Hippocampal formation (tissue), 2 donors: ENCODE measurements around the gene ARMC2.
"Not testable (repeated sequence)": the region's sequence is repeated elsewhere in the genome, so short reads cannot be mapped to it uniquely, and the experiment has no call there.

Experiments used
- DNase-seq, 2 donors: peaks; one replicate each; lab custom pipeline; 2025; lab: John Stamatoyannopoulos, UW

ARMC2 gene

DNA sequence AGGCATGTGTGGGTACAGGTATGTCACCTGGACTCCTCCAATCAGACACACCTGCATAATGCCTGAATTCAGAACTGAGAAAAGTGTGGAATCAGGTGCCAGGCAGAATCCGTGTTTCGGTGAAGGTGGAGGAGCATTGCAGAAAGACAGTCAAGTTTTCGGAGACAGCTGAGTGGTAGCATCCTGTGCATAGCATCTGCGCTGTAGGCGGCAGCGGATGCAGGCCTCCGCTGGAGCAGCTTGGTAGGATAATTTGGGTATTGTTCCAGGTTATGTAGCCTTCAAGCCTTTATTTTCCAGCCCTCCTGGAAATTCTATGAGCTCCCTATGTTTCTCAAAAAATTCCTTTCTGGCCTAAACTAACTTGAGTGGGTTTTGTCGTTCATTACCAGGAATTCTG lies 15.5 kb upstream of the ARMC2 start:
- DNase-seq = no peak

DNA sequence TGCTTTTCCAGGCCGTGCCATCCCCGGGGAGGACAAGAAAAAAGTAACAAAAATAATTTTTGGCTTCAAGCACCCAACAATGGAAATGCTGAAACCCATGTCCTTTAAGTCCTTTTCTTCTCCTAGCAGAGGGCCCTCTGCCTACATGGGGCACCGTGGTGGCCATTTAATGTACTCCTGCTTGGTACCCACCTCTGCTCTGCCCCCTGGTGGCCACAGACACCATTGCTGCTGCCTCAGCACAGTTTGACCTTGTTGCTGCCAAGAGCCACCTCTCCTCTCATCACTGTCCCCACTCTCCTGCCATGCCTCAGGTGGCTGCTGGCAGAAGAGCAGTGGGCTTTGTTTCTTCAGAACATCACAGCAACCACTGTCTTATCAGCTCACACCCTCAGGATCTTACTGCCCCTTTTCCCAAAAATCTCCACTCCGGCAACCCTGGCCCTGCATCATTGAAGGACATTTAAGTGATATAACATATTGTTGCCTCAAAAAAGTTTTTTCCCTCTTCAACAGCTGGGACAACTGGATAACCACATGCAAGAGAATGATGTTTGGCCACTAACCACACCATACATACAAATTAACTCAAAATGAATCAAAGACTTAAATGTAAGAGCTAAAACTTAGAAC lies 12.9 kb upstream of the ARMC2 start:
- peak; percentile 76 to 82 for DNase-seq

DNA sequence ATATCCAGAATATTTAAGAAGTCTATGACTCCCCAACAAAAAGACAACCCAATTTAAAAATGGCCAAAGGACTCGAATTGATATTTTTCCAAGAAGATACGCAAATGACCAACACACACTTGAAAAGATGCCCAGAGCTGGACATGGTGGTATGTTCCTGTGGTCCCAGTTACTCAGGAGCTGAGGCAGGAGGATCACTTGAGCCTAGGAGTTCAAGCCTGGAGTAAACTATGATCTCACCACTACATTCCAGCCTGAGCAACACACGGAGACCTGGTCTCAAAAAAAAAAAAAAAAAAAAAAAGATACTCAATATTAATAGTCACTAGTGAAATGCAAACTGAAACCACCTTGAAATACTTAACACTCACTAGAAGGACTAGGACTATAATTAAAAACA lies 12.2 kb upstream of the ARMC2 start:
- DNase-seq = no peak

DNA sequence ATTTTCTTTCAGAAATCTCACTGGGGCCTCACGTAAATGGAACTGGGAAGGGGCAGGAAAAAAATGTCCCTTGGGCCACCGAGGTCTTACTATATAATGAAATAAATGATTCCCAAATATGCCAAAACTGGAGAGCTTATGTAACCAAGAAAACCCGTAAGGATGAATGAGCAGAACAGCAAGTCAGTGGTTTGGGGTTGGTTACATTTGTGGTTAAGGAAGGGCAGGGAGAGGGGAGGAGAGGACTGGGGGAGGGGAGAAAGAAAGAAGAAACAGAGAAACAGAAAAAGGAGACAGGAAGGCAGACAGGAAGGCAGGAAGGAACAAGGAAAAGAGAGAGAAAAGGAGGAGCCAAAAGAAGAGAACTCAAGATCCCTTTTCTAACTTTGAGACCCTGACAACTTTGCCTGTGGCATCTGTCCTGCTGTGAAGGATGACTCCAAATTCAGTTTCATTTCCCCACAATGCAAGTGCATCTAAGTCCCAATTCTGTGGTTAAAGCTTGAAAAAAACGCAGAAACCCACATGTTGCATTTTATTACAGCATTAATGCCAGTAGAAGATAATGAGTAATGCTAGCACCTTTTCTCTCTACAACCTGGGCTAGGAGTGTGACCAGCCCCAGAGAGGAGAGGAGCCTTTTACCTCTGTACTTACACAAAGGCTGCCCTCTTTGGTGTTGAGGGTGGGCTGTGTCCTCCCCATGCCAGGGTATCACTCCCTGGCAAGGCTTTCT lies 10.8 kb upstream of the ARMC2 start:
- no peak for DNase-seq

DNA sequence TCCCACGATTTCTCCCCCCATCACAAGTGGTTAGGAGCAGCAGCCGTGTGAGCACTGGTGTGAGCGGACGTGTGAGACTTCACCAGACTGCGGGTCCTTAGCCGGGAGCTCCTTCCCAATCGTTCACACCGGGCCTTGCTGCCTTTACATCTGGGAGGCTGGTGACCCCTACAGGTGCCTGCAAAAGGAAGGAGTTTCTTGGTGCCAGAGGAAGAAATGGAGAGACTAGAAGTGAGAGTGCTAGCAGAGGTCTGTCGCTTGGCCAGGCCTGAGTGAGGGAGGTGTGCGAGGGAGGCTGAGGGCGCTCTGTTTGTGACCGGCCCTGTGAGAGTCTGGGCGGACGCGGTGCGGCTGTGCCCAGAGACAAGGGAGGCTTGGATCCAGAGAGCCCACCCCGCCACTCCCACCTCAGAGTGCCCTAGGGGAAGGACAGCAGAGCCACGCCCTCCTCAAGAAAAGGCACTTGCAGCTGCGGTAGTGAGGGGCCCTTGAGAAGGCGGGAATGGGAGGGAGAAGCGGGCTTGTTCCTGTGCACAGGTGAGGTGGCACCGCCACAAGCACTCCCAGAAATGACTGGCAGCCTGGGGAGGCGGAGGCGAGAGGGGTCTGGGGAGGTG lies 10.0 kb upstream of the ARMC2 start:
- DNase-seq = no peak

DNA sequence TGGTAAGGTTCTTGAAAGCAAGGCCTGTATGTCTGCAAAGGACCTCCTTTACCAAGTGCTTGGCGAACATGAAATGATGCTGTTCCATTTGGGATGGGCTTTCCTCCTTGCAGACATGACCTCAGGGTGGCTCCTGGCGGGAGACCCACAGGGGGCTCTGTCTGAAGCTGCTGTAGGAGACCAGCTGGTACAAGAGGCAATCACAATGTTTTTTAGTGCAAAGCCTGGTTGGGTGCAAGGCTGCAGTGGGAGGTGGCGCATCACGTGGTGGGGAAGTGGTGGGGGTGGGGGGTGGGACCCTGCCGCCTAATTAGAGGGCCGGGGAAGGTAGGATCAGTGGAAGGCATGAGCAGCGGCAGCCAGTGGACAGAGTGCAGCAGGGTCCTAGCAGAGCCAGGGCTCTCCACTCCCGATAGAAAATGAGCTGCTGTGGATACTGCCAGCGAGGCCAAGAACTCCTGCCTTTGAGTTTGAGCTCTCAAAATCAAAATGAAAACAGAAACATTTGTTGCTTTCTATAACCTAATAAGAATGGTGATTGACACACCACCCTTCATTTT lies 9.1 kb upstream of the ARMC2 start:
- DNase-seq = no peak

DNA sequence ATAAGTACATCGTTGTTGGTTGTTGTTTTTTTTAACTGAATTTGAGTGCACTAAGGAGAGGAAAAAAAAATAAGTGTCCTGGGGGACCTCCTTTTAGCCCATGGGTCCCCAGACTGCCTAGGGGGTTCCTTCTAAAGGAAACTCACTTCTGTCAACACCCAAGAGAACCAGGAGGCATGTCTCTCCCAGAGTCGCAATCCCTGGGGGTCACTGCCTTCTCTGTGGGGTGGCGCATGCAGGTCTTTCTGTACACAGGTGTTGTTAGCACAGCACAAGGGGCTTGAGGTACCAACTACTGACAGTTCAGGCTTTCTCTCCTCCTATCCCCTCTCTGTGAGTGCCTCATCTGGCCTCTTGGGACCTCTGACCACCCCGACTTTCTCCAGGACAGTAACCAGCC lies 7.3 kb upstream of the ARMC2 start:
- DNase-seq = no peak

DNA sequence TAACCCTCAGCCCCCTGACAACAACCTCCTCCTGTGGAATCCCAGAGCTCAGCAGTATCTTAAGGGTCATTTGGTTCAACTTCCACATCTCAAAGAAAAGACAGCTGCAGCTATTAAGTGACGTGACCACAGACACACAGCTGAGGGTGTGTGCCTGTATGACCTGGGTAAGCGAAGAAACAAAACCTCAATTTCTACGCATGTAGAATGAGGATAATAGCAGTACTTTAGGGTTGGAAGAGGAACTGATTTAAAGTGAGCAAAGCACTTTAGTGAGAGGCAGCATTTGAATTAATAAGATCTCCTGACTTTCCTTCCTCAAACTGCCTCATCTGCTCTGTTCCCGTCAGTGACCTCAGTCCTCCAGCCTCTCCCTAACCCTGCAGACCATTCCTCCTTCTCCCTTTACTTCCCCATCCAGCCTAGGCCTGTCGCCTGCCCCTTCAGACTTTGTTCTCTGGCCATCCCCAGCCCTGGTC lies 6.8 kb upstream of the ARMC2 start:
- DNase-seq = no peak

DNA sequence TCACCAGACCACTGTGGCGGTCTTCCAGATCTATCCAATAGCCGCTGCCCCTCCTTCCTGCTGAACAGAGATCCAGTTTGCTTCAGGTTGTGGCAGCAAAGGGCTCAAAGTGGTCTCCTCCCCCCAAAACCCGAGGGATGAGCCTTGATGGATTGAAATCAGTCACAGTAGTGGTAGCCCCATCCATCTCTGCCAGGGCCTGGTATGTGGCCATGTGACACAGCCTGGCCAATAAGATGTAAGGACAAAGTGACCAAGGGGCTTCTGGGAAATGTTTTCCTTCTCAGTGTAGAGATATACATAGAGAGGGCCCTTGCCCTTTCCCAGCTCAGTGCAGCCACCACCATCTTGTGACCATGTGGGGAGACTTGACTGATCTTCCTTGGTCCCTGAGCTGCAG lies 4.1 kb upstream of the ARMC2 start:
- no peak for DNase-seq

DNA sequence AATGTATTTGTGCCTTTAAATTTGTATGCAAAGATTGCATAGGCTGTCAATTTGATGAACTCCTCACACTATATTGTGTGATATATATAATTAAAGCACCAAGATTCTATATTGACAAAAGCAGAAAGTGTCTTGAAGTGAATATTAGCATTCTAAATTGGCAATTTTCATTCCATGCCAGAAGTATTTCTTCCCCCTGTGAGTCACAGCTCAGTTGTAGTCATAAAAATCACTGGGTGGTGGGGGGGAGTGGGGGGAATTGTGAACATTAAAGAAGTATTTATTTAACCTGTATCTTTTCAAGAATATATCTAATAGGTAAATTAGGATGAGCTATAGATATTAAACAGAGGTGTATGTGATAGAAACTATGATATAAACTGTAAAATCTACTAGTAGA lies 3.1 kb upstream of the ARMC2 start:
- DNase-seq = no peak

DNA sequence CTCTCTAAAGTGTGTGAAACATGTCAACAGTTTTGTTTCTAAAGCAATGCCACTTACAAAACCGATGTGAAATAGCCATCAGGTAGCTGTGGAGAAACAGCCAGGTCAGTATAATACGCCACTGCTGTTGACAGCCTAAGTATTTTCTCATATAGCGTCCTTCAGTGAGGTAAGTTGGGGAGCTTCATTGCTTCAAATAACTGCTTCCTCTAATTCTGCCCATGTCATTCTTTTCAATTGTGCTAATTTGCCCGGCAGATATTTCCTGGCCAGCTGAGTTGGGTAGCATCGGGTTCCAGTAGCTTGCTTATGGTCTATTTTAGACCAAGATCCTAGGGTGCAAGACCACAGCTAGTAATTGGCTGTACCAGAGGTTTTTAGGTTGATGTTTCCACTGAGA lies 2.1 kb upstream of the ARMC2 start:
- DNase-seq = no peak

DNA sequence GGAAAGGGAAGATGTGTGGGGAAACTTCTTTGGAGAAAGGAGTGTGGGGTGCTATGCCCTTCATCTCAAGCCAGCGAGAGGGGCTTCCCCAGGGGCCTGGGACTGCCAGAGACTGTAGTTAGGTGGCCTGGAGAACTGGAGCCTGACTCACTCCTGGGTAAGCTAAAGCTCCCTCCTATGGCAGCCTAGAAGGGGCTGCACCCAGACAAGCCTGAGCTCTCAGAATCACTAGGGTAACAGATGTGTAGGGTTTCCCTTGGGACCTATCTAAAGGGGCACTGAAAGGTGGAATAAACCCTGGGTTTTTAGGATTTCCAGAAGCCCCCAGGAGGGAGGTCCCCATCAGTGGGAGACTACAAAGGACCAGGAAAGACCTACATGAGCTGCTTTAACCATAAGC lies 1.6 kb upstream of the ARMC2 start:
- no peak for DNase-seq

DNA sequence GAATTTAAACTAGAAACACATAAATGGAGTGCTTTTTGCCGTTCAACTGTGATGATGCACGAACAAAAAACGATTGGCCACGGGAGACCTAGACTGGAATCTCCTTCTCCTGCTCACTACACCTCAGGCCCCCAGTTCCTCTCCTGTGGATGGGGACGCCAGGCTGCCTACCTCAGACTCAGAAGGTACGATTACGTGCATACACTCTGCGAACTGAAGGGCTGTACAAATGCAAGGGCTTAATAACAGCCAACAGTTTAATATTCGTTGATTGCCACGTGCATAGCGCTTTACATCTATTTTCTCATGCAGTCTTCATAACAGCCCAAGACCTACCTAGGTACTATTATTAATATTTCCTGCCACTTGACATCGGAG lies 495 bp upstream of the ARMC2 start:
- no peak for DNase-seq

DNA sequence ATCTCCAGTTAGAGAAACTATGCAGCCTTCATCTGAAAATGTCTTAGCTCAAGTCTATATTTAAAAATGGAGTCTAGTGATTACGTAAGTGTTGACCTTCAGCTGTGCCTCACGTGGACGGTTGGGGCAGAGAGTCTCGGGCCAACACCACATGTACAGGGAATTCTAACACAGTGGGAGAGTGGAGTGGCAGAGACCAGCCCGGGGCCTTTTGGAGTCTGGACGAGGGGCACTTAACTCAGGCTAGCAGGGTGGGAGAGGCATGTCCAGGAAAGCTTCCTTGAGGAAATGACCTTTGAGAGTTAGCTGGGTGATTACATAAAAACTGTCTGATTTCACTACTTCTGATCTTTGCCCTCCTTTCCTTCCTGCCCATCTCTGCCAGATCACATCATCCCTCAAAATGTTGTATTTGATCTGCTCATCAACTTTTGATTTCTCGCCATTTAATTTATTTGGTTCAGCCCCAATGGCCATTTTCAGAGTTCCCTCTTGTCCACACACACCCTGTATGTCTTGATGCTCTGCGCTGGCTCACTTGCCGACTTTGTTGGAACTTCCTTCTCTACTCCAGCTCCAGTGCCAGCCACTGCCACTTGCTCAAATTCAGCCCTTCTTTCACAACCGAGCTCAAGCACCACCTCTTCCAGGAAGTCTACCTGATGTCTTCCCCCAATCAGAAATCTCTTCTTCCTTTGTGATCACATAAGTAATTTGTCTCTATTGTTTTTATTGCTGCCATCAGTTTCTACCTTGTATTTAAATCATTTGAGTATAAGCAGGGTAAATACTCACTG lies 2.6 kb downstream of the ARMC2 start:
- no peak for DNase-seq

DNA sequence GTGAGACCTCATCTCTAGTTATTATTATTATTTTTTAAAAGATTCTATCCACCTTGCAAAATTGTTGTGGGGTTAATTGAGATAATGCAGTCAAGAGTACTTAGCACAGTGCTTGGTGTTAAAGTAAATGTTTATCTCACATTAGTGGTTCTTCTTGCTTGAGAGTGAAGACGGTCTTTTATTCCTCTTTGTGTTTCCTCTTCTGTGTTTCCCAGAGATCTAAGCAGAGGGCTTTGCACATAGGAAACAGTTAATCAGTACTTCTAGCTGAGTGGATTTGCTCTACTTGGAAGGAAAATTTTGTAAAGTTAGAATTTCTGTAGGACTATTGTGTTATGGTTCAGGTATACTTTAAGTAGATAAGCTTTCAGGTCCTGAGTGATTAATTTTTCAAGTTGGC lies 3.5 kb downstream of the ARMC2 start:
- no peak for DNase-seq

DNA sequence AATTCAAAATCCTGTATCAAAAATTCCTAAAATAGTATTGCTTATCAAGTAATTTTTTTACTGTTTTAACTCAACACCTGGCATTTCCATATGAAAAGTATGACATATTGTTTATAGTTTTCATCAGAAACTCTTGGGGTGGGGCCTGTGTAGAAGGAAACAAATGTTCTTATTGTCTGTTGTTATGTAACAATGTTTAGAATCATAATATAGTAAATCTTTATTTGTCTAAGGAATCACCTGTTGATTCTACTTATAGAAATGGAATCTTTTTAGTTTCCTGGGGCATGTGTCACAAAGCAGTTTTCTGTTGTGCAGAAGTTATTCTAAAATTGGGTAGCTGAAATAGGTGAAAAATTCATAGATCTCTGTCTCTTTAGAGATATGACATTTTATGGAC lies 4.9 kb downstream of the ARMC2 start:
- no peak for DNase-seq

DNA sequence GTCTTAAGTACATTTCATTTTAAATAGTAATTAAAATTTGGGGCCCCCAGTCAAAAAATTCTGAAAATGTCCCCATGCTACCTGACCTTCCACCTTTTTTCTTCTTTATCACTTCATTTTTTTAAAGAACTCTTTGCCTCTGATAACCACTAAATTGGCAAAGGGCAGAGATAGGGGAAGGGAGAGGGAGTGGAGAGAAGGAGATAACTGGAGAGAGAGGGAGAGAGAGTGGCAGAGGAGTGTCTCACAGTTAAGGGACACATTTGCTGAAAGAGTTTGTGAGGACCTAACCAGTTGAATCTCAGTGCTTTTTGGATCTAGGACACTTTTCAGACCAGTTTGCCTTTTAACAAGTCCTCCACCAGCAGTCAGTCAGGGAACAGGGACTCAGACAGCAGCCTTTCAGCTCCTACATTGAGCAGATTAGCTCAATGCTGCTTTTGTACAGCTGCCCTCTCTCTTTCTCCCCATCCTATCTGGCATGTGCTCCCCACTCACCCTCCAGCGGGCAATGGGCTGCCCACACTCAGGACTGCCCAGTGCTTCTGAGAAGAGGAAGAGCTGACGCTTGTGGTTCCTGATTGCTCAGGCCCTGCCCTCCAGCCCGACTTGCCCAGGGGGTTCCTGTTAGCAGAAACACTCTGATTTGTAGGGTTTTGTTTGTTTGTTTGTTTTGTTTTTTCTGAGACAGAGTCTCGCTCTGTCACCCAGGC lies 14.4 kb downstream of the ARMC2 start:
- DNase-seq = peak; percentile 27 to 43

DNA sequence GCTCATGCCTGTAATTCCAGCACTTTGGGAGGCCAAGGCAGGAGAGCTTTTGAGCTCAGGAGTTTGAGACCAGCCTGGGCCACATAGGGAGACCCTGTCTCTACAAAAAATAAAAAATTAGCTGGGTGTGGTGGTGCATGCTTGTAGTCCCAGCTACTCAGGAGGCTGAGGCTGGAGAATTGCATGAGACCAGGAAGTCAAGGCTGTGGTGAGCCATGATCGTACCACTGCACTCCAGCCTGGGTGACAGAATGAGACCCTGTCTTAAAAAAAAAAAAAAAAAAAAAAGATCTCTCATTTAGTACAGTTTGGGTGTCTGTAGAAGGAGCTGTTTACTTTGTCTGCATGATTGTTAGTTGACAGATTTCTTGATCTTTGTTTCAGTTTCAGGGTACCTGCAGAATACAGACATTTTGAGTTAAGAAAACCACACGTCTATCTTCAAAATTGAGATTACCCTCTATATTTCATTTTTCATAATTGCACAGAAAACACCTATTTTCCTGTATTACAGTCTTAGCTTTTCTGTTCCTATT lies 17.6 kb downstream of the ARMC2 start:
- DNase-seq = not testable (repeated sequence)

DNA sequence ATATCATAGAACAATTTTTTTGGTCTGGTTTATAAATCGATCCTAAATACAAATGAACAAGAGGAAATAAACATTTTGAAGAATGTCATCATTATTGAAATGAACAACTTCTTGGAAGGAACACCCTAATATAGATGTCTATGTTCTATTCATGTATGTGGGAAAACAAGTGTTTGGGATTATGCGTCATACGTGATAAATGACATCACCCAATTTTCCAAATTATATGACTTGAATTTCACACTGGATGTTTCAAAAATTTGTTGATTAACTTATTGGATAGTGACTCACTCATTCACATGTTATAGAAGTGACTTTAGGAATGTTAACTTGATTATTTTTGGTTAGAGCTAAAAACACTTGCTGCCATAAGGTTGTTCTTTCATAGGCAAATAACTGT lies 18.6 kb downstream of the ARMC2 start:
- DNase-seq = no peak

DNA sequence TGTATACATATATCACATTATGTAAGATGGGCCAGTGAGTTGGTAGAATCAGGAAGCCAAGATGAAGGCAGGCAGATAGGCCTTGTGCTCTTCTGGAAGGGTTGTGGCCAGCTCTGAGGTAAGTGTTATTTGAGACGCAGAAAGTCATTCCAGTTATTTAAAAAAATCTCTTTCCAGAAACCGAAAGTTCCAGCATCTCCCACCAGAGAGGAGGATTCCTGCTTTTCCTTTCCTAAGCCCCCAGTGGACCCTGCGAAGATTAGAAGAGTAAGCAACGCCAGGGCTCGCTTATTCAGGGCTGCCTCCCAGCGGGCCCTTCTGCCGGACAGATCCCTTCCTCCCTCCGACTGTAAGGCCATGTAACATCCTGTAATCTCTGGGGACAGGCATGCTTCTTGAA lies 20.4 kb downstream of the ARMC2 start:
- DNase-seq = no peak

DNA sequence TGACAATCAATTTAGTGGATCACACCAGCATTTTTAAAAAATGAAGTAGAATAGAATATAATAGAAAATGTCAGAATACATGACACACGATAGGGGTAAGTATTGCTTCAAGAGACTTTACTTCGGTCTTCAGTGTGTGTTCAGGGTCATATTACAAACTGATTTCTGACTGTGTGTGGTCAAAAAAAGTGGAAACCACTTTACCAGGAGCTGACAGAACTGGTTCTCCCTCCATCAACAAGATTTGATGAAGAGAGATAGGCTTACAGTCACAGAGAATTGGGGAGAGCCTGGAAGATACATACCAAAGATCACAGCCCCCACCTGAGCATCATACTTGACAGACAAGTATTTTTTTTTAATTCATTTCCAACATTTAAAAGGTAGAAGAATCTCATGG lies 21.7 kb downstream of the ARMC2 start:
- no peak for DNase-seq
